Measurements from ENCODE around the gene CLSTN2.

DNA sequence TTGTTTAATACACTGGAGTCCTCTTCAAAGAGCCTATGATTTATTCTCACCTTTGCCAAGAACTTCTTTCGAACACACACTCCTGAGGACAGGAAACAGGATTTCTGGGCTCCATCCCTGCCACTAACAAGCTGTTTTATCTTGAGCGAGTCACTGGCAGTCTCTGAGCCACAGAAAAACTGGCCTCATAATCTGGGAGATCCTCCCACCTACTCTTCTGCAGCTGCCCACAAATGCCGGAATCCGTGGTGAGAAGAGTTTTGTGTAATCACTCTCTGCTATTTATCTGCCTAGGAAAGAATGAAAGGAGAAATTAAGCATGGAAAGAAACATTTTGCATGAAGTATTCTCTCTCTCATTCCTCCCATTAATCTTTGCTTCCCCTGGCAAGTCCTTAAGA, 570.9 kb downstream of the CLSTN2 start:
- TF ChIP-seq CTCF (IDR thresholded peaks at IDR 0.05), result no peak
- no peak for TF ChIP-seq POLR2A (IDR thresholded peaks at IDR 0.05; ENCODE audit: low read depth)
- no peak for TF ChIP-seq EP300 (IDR thresholded peaks at IDR 0.05)
- no peak for TF ChIP-seq POLR2AphosphoS5 (IDR thresholded peaks at IDR 0.05)

All from esophagus muscularis mucosa (tissue), 4 donors.